Left lobe of liver (tissue), 2 donors: ENCODE measurements around the gene MOV10L1. TPM values are rescaled to one million over a fixed set of nuclear protein-coding genes. Genes with fewer than 3 reads are reported as not detected.

Experiments
- ATAC-seq: fragments of 200-7000 bp; cut with Tn5 transposase; one replicate; pipeline ENCODE4 v1.9.1; 2020; ENCODE audit warnings: mild to moderate bottlenecking, moderate library complexity
- DNase-seq: peaks from one replicate; pipeline ENCODE4 v3.0.0-alpha.2; 2020; ENCODE audit warnings: low spot score
- total RNA-seq: library from RNA; stranded (reverse); gene quantifications from one replicate; pipeline ENCODE4 v1.2.1, GENCODE V29; 2021
- donor health status: DM: no; HTN: no; CAD: no; lungs with moderate emphysema.
- donor health status: DM: no; HTN: yes; CAD: no.

Gene MOV10L1
- total RNA-seq = not detected

- ATAC-seq (no peak), DNase-seq (no peak)
Observed at GRCh38 chr22:50089682-50090411, at the start of gene MOV10L1. MOV10L1 (plus strand) TSS chr22:50090006; CDS start chr22:50090089, 83 bp downstream.

- DNase-seq = no peak
- ATAC-seq = no peak
Observed at GRCh38 chr22:50040717-50041116, 49.1 kb upstream of the MOV10L1 start.

- DNase-seq (no peak), ATAC-seq (no peak)
Observed at GRCh38 chr22:50041361-50042065, 48.3 kb upstream of the MOV10L1 start.

DNA sequence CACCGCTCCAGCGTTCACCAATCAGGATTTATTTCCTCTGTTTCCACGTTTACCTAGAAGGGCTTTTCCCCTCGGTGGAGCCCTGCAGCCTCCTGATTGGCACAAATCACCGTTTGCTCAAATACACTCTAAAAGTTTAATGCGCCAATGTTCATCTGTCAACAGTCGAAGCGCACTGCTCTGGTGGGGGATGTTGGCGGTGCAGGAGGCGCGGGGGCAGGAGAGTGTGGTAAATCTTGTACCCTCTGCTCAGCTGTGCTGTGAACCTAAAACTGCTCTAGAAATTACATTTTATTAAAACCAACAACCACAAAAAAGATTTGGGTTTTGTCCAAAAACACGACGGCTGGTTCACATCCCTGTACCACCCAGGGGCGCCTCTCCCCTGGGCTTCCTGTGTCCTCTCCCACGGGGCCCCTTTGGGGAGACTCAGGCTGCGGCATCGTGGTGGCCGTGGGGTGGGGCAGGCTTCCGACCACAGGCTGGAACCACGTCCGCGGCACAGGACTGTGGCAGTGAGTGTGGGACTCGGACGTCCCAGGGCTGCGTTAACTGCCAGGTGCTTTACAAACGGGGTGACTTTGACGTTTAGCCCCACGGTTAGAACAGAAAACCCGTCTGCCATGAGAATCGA is 45.2 kb upstream of the MOV10L1 start:
- ATAC-seq = no peak
- DNase-seq = no peak

- no peak for ATAC-seq
- no peak for DNase-seq
Observed at GRCh38 chr22:50045211-50046018, 44.4 kb upstream of the MOV10L1 start.

DNA sequence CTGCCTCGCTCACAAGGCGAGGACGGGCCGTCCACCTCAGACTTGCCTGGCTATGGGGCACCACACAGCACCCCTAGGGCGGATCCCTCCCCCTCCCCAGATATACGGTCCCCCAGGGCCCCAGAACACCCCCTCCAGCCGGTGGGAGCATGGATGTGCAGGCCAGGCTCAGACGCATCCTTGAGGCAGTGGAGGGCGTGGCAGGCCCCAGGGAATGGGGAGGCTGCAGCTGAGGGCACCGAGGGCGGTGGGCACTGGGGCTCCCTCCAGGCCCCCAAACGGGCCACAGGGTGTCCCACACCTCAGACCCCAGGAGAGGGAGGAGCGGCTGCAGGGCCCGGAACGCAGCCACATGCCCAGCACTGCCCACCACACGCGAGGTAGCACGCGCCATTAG is 43.8 kb upstream of the MOV10L1 start:
- DNase-seq (no peak), ATAC-seq (no peak)

GRCh38 chr22:50046481-50047245 is 43.1 kb upstream of the MOV10L1 start:
- DNase-seq (no peak), ATAC-seq (no peak)

DNA sequence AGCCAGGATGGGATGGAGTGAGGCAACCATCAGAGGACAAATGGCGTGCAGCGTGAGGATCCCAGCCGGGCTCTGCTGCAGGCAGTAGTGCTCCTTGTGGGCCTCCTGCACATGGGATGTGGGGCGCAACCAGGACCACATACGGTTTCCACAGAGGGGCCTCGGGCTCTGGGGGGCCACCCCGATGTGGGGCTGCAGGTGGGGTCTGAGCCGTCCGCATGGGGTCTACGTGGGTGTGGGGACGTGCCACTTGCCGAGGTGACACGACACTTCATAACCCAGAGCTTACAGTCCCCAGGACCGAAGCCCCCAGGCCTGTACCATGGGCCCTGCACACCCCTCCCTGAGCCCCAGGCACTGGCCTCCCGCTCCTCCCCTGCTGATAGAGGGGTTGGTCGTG is 42.5 kb upstream of the MOV10L1 start:
- no peak for DNase-seq
- ATAC-seq = no peak

DNA sequence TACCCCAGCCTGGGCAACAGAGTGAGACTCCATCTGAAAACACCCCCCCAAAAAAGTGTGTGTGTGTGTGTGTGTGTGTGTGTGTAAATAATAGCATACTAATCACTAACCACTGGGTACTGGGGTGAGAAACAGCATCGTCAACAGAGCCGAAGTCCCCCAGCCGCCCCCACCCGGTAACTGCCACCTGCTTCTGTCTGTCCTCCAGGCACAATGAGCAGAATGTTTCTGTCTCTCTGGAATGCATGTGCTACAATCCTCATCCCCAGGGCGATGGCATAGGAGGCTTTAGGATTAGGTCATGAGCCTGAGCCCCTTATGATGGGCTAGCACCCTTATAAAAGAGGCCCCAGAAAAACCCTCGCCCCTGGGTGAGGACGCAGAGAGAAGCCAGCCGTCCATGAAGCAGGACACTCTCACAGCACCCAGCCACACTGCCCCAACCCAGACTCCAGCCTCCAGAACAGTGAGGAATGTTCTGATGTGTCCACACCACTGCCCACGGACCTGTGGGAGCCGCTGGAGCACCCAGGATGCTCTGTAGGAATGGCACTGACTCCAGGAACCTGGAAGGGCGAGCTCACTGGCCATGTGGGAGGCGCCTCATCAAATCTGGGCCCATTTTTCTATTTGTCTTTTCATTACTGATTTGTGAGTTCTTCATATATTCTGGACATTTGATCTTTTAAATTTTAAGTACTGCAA is 41.6 kb upstream of the MOV10L1 start:
- ATAC-seq = no peak

DNA sequence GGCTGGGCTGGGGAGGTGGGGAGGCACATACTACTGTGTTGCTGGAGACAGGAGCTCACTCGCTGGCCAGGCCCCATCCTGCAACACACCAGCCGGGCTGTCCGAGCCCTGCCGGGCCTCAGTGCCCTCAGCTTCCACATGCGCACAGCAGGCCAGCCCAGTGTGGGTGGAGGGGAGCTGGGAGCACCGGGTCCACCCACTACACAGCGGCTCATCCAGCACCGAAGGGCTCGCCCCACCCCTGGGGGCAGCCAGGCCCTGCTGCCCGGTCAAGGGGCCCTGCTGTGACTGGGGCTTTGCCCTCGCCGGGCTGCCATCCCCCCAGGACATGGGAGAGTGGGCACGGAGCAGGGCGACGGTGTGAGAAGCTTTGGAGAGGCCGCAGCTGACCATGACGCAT is 41.0 kb upstream of the MOV10L1 start:
- no peak for ATAC-seq
- DNase-seq = no peak

More for the DNA sequence above, 41.6 kb upstream of the MOV10L1 start:
- DNase-seq = no peak

- ATAC-seq = no peak
- DNase-seq = no peak
Observed at GRCh38 chr22:50049299-50050195, 40.3 kb upstream of the MOV10L1 start.

DNA sequence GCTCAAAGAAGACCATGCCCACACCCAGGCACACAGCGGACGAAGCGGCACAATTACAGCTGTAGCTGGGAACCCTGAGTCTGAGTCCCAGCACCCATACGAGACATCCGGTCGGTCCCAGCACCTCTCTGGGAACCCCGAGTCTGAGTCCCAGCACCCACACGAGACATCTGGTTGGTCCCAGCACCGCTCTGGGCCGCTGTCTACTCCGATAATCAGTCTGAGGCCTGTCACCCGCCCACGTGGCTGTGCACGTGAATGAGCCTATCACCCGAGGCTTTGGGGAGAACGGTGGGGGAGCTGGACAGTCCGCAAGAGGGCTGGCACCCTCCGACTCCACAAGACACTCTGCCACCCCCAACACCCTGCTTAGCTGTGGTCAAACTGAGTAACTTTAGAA is 37.9 kb upstream of the MOV10L1 start:
- DNase-seq (no peak), ATAC-seq (no peak)

DNA sequence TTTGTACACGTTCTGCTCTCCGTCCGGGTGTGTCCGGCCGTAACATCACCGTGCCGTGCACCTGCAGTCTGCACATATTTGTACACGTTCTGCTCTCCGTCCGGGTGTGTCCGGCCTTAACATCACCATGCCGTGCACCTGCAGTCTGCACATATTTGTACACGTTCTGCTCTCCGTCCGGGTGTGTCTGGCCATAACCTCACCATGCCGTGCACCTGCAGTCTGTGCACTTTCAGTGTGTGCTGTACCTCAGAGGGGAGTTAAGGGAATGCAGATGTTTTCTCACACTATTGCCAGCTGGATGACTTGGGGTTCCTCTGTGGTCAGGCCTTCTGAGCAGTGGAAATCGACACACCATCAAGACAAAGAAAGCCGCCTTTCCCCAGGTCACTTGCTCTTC is 35.9 kb upstream of the MOV10L1 start:
- no peak for ATAC-seq
- no peak for DNase-seq

- ATAC-seq (no peak), DNase-seq (no peak)
Observed at GRCh38 chr22:50056214-50056972, 33.4 kb upstream of the MOV10L1 start.

GRCh38 chr22:50057278-50058060 is 32.3 kb upstream of the MOV10L1 start:
- ATAC-seq = no peak
- no peak for DNase-seq

DNA sequence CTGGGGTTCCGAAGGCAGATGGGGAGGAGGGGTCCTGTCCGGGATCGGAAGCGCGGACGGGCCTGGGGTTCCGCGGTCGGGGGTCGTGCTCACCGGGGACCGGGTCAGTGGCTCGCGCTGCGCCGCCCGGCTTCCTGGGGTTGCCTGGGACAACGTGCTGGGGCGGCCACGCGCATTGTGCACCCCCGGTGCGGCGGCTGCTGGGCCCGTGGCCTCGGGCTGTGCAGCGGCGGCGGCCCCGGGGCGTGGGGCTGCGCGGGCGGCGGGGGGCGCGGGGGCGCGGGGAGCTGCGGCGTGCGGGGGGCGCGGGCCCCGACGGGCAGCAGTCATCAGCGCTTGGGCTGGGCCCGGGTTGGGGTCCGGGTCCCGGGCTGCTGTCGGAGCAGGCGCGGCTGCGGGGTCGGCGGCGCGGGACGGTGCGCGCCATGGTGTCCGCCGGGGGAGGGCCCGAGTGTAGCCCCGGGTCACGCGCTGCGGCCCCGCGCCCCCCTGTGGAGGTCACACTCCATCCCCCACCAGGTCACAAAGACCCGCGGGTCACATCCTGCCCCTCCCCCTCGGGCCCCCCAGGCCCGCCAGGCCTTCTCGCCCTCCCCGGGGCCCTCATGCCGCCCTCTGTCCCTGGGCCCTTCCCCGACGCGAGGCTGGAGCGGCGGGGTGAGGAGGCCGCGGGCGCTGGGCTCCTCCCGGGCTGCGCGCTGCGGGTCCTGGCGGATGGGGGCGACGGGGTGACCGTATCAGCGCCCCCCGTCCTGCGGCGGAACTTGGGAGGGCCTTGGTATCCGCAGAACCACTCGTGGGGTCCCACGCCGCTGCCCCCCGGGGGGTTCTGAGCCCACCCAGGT is 31.5 kb upstream of the MOV10L1 start, which contains the start of gene TTLL8:
Gene TTLL8 (minus strand): TSS at position 238 of the 845 bp plus-strand sequence.
- DNase-seq (no peak), ATAC-seq (no peak)
